ENCODE measurements around the gene GSTM2.

GSTM2 gene

DNA sequence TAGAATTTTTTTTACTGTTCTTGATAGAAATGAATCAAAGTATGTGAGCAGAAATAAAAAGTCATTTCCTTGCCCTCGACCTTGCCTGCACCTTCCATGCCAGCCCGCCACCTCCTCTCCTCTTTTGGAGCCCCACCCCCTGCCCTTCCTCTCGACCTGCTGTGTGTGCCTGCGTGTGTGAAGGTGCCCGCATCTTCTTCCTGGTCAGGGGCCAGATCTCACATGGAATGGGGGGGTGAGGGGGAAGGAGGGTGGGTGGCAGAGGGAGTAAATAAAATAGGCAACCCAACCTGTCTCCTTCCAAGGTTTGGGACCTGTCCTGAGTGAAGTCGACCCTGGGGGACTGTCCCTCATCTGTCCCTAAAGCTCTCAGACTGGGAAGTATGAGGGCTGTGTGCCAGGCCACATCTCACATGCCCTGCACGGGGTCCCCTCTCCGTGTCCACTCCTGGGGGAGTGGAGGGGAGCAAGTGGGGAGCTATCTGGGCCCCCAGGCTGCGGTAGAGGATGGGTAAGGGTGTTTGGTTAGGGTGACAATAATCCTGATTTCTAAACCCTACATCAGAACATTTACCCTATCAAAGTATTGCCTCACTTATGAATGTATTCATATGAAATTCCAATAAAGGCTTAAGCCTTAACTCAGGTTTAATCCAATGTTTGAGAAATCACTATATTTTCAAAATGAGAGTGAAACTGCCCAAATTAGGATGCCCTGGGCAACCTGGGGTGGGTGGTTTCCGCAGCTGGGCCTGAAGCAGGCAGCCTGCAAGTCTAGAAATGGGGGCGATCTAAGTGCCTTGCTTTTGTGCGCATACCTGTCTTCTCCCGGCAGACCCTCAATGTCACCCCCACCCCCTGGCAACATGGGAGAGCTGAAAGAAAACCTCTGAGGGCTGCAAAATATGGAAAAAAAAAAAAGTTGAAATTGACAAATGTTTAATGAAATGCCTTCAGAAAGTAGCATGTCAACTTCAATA lies 32.8 kb upstream of the GSTM2 start:
- ChIA-PET CTCF (interaction anchor here (0.6 kb wide), 1 partner anchor 136 kb away, joined by 4 read pairs; no protein-coding TSS in a partner anchor), POLR2A (ENCODE audit: low non-redundant PET) (no interaction called here)
- no peak for DNase-seq (ENCODE audit: low spot score)
- TF ChIP-seq, protein P1, sequence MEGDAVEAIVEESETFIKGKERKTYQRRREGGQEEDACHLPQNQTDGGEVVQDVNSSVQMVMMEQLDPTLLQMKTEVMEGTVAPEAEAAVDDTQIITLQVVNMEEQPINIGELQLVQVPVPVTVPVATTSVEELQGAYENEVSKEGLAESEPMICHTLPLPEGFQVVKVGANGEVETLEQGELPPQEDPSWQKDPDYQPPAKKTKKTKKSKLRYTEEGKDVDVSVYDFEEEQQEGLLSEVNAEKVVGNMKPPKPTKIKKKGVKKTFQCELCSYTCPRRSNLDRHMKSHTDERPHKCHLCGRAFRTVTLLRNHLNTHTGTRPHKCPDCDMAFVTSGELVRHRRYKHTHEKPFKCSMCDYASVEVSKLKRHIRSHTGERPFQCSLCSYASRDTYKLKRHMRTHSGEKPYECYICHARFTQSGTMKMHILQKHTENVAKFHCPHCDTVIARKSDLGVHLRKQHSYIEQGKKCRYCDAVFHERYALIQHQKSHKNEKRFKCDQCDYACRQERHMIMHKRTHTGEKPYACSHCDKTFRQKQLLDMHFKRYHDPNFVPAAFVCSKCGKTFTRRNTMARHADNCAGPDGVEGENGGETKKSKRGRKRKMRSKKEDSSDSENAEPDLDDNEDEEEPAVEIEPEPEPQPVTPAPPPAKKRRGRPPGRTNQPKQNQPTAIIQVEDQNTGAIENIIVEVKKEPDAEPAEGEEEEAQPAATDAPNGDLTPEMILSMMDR (conservative IDR thresholded peaks at IDR 0.05; ENCODE audit: low read depth) = no peak
- no peak overlapping the region for H3K27ac ChIP-seq

DNA sequence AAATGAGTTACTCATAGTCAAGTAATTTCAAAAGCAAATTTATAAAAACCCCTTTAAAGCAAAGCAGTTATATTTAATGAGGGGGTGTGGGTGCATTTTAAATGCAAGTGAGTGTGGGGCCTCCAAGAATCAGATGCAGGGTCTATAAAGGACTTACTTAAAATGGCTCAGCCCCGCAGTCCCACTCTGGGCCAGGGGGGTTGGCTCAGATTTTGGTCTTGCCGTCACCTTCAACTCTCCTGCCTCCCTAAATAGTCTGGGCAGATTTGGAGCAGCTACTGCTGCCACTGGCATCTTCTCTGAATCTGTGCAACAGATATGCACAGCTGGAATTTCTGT lies 32.0 kb upstream of the GSTM2 start:
- ChIA-PET POLR2A (ENCODE audit: low non-redundant PET) (no interaction called here), CTCF (interaction anchor here (6.6 kb wide), 1 partner anchor 139 kb away, joined by 97 read pairs; no protein-coding TSS in a partner anchor)
- DNase-seq (ENCODE audit: low spot score) = no peak
- TF ChIP-seq, protein P1 (conservative IDR thresholded peaks at IDR 0.05; ENCODE audit: low read depth) = no peak
- H3K27ac ChIP-seq = no peak overlapping the region

DNA sequence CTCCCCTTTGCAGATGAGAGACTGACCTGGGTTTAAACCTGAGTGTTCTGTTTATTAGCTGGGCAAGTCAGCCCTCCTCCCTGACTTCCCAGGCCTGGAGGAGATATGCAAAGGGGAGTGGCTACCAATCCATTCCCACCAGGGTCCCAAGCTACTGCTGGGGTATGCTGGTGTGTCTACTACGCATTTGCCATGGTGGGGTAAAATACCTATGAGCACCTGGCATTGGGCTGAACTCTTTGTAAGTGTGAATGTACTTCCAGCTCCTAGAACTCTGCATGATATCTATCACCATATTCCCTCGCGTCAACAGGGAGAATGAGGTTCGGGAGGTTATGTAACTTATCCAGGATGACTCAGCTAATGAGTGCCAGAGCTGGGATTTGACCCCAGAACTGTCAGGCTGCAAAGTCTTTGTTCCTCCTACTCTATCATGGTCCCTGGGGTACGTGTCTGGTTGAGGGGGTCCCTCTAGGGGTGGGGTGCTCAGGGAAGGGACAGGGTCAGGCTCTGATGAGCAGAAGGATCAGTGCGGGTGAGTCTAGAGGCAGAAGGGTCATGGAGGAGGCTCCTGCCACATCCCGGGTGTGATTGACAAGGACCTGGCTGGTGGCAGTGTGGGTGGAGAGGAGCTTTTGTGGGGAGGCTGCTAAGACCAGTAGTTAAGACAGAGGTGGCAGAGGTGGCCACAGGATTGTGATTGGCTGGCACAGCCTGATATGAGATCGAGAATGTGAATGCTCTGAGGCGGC lies 31.5 kb upstream of the GSTM2 start:
- POLR2A ChIA-PET (ENCODE audit: low non-redundant PET) = no interaction called here
- H3K27ac ChIP-seq = no peak overlapping the region
- DNase-seq (ENCODE audit: low spot score) = no peak
- CTCF ChIA-PET = interaction anchor here (0.6 to 6.6 kb wide), 2 partner anchors 90 to 138 kb away, joined by 3 to 97 read pairs; no protein-coding TSS in a partner anchor
- TF ChIP-seq, protein P1 (conservative IDR thresholded peaks at IDR 0.05; ENCODE audit: low read depth) = no peak

DNA sequence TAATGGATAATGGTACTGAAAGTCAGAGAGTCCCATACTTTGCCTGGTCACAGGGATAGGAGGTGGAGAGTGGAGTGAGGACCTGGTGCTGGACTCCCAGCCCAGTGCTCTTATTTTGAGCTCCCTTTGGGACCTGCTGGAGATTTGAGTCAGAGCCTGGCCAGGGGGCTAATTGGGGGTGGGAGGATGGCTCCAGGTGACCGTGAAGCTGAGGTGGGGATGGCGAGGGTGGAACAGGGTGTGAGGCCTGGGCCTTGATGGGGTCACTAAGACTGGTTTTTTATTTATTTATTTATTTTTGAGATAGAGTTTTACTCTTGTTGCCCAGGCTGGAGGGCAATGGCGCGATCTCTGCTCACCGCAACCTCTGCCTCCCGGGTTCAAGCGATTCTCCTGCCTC lies 30.4 kb upstream of the GSTM2 start:
- no peak for DNase-seq (ENCODE audit: low spot score)
- H3K27ac ChIP-seq = no peak overlapping the region
- TF ChIP-seq, protein P1 (conservative IDR thresholded peaks at IDR 0.05; ENCODE audit: low read depth) = no peak
- CTCF ChIA-PET = interaction anchor here (0.7 to 6.6 kb wide), 2 partner anchors 137 to 347 kb away, joined by 4 to 97 read pairs; partner anchors contain the start of gene AHCYL1
- POLR2A ChIA-PET (ENCODE audit: low non-redundant PET) = interaction anchor here (0.6 kb wide), 1 partner anchor 610 kb away, joined by 4 read pairs; no protein-coding TSS in a partner anchor

DNA sequence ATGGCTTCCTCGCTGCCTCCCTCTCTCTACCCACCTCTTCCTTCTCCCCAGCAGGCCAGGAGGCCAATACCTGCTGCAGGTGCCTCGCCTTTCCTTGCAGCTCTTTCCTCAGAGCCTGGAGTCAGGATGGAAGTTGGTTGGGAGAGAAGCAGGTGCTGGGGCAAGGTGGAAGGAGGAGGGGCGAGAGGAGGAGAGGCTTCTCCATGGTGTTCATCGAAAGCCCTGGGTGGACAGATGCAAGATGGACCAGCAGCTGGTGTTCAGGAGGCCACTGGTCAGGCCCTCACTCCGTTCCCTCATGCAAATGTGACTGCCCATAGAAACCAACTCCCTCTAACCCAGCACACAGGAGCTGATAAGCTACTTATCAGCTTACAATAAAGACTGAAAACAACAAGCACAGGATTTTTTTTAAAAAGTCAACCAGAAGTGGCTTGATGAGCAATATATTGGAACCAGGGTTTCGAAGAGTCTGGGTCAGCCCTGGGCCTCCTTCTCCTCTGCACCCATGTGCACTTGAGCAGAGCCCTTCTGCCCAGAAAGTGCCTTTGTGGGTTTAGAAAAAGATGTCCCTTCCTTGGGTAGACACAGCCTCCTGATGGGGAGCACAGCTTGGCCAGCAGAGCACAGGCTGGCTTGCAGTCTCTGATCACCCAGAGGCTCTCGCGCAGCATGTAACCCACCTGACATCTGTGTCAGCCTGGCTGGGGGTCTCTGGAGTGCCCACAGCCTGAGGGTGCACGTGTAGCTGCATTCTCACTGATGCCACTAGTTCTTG lies 28.6 kb upstream of the GSTM2 start:
- CTCF ChIA-PET = interaction anchor here (0.6 to 6.6 kb wide), 12 partner anchors 8 to 345 kb away, joined by 3 to 97 read pairs (median 10); partner anchors contain the start of genes AHCYL1 and GNAI3
- TF ChIP-seq, protein P1 (conservative IDR thresholded peaks at IDR 0.05; ENCODE audit: low read depth) = no peak
- no peak for DNase-seq (ENCODE audit: low spot score)
- H3K27ac ChIP-seq = no peak overlapping the region
- POLR2A ChIA-PET (ENCODE audit: low non-redundant PET) = no interaction called here
